Medulla oblongata (tissue), 1 donor: ENCODE measurements around the gene METAP1.
"Not testable (repeated sequence)": the region's sequence is repeated elsewhere in the genome, so short reads cannot be mapped to it uniquely, and the experiment has no call there.

ENCODE experiments used
- DNase-seq: peaks from one replicate; pipeline ENCODE4 v3.0.0-alpha.2; 2015; ENCODE audit errors: extremely low spot score

The METAP1 gene

GRCh38 chr4:98997166-98997565 is 1.6 kb downstream of the METAP1 start:
- no peak for DNase-seq

DNA sequence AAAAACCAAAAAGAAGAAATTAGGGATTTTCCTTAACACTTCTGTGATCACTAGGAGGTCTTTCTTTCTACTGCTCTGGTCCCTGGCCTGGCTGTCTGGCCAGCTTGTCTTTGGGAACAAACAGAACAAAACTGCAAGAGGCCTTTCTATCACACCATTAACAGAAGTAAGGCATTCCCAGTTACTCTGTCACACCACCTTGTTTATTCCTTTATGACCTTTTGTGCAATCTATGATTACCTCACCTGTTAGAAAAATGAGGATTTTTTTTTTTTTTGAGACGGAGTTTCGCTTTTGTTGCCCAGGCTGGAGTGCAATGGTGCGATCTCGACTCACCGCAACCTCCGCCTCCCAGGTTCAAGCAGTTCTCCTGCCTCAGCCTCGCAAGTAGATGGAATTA is 3.0 kb downstream of the METAP1 start:
- no peak for DNase-seq

DNA sequence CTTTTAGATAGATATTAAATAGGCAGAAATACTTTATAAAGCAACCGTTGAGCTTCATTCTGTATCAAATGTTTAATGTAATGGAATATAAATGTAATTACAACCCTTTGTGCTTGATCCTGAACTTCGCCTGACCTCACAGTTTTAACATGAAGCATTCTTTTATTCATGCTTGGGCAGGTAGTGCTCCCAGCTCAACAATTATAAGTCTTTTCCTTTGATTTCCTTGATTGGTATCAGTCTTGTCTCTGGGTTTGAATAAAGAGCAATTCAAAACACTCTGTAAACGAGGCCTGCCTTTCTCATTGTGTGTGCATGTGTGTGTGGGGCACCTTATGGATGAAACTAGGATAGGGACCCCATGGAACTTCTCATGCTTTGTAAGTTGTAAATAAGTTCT is 6.8 kb downstream of the METAP1 start:
- no peak for DNase-seq

DNA sequence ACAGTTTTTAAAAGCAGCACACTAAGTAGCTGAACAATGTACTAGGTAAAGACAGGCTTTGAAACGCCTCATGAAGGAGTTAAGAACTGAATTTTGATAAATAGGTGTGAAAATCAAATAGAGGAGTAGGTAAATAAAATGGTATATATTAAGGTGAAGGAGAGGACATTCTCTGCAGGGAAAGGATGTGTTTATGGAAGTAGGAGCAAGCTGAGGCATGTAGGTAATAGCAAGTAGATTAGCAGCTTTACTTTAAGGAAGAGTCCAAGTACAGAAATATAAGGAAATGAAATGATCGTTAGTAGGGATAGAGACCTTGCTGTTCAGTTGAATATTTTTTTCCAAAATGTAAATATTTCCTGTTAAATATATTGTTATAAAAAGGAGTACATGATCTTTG is 12.5 kb downstream of the METAP1 start:
- DNase-seq: no peak

DNA sequence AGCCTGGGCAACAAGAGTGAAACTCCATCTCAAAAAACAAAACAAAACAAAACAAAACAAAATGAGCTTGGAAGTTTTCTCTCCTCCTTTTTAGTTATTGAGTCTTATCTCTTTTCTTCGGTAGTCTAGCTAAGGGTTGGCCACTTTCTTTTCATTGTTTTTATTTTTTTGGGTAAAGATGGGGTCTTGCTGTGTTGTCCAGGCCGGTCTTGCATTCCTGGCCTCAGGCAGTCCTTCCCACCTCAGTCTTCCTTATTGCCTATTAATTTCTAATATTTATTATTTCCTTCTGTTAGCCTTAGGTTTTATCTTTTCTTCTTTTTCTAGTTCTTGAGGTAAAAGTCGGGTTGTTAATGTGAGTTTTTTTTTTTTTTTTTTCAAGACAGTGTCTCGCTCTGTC is 16.4 kb downstream of the METAP1 start:
- no peak for DNase-seq

- no peak for DNase-seq
These were observed 17.9 kb downstream of the METAP1 start for GRCh38 chr4:99013402-99013843.

DNA sequence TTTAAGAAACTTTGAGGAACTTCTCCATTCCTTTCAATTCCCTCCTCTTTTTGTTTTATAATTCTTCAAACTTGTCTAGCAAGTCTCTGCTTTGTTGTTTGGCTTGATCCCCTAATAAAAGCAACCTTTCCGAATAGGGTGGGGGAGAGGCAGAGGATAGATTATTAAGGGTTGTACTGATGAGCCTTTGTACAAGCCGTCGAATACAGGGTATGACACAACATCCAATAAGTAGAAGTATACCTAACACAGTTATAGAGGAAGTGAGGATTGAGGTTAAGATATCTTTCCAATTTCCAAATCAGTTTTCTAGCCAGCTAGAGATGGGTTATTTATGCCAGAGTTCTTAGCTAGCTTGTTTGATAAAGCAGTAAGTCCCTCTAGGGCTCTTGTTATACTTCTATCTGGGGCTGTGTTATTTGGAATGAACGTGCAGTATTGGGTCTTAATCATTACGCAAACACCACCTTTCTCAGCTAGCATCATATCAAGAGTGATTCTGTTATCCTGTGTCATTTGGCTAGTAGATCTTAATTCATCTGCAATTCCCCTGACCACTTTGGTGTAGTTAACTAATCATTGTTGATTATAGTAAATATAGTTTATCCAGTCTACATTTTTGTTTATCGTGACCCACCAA is 18.5 kb downstream of the METAP1 start:
- DNase-seq: no peak

DNA sequence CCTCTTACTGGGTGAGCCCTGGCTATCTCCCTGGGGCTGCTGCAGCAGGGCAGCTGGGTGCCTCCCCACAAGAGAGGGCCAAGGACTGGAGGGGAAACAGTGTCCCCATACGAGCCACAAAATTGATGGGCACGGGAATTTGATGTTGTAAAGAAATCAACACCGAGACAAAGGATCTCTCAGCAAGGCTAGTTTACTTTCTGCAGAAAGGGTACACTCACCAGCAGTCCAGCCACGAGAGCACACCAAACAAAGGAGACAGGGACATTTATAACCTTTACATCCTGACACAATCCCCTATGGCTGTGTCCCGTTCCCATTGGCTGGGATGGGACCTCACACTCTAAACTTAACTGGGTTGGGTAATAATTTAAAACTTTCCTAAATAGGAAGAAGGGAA is 25.9 kb downstream of the METAP1 start:
- no peak for DNase-seq

GRCh38 chr4:99022566-99022965 is 27.0 kb downstream of the METAP1 start:
- no peak for DNase-seq

DNA sequence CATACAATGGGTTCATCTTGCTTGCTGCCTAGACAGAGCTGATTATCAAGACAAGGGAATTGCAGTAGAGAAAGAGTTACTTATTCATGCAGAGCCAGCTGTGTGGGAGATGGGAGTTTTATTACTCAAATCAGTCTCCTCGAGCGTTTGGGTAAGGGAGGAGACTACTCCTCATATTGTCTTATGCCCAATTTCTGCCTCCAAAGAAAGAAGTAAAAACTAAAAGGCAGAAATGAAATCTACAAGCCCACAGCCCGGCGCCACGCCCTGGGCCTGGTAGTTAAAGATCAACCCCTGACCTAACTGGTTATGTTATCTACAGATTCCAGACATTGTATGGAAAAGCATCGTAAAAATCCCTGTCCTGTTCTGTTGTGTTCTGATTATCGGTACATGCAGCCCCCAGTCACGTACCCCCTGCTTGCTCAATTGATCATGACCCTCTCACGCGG is 28.3 kb downstream of the METAP1 start:
- DNase-seq: not testable (repeated sequence)

DNA sequence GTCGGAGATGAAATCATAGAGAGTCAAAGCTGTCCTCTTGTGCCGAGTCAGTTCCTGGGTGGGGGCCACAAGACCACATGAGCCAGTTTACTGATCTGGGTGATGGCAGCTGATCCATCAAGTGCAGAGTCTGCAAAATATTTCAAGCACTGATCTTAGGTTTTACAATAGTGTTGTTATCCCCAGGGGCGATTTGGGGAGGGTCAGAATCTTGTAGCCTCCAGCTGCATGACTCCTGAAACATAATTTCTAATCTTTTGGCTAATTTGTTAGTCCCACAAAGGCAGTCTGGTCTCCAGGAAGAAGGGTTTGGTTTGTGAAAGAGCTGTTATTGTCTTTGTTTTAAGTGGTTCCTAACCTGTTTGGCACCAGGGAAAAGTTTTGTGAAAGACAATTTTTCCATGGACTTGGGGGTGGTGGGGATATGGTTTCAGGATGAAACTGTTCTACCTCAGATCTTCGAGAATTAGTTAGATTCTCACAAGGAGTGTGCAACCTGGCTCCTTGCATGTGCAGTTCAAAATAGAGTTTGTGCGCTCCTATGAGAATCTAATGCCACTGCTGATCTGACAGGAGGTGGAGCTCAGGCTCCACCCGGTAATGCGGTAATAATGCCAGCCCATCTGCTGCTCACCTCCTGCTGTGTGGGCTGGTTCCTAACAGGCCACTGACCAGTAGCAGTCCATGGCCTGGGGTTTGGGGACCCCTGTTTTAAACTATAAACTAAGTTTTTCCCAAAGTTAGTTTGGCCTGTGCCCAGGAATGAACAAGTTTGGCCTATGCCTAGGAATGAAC is 29.2 kb downstream of the METAP1 start:
- DNase-seq: no peak

DNA sequence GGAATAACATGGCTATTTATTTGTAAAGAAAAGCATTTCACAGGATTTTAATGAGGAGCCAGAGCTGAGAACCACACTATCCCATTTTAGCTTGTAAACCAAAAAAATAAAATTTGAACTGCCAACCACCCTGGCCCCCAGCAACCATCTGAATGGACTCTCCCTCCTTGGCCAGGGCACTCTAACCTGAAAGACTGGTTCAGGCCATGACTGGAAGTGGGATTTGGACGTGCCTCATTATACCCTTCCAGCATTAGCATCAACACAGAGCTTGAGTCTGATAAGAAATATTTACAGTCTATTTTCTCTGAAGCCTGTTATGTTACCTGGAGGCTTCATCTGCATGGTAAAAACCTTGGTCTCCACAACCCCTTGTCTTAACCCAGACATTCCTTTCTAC is 30.0 kb downstream of the METAP1 start:
- no peak for DNase-seq

DNA sequence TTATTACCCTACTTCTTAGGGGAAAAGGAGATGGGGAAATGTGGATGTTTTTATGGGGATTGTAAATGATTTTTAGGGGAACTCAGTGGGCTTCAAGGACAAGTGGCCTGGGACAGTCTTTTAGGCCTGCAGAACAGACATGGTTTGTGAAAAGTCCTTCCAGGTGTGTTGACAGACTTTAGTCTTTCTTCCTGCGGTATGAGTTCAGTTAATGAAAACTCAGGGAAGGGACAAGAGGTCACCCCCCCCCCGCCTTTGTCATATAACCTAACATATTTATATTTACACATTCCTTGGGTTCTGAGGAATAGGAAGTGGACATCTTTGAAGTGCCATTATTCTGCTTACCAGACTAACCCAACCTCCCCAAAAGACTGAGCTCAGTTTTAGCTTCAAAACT is 31.8 kb downstream of the METAP1 start:
- DNase-seq: no peak

- DNase-seq: no peak
These were observed 32.7 kb downstream of the METAP1 start for GRCh38 chr4:99028187-99028586.

DNA sequence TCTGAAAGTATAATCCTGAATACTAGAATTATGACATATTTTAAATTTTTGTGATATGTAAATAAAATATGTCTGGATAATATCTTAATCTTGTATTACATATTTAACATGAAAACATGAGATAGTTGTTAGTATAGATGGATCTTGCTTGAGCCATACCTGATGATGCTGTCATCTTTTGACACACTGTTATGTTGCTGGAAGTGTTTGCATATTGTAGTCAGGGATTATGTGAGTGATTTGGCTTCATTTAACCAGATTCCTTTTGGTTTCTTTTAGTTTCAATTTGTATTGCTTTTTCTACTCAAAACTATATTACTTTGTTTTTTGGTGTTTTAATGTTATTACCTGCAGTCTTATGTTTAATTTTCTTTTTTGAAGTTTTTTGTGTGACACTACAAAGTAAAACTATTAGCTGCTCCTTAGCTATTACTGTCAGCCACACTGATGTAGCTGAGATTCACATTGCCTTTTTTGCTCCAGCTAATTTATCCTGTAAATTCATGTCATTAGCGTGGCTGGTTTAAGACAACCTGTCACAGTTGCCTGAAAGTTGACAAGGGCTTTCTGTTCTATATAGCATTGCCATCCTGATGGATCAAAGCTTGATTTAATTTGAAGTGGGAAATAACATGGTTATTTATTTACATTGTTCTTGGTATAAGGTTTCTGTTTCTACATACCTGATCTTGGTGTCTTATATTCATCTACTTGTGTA is 33.7 kb downstream of the METAP1 start:
- DNase-seq: no peak

GRCh38 chr4:99029852-99030251 is 34.3 kb downstream of the METAP1 start:
- DNase-seq: no peak

GRCh38 chr4:99033956-99034355 is 38.4 kb downstream of the METAP1 start:
- no peak for DNase-seq

DNA sequence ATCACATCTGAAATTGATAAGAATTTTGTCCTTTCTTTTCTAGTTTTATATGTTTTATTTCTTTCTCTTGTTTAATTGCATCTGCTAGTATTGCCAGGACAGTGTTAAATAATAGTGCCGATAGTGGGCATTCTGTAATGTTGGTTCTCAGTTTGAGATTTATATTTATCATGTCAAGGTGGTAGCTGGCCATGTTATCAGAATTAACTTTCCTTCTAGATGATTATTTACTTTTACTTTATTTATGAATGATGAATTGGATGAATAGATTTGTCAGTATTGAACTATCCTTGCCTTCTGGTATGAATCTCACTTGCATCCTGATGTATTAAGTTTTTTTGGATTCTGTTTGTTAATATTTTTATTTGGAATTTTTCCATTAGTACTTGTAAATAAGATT is 42.7 kb downstream of the METAP1 start:
- no peak for DNase-seq

GRCh38 chr4:99043346-99043745 is 47.8 kb downstream of the METAP1 start:
- no peak for DNase-seq

DNA sequence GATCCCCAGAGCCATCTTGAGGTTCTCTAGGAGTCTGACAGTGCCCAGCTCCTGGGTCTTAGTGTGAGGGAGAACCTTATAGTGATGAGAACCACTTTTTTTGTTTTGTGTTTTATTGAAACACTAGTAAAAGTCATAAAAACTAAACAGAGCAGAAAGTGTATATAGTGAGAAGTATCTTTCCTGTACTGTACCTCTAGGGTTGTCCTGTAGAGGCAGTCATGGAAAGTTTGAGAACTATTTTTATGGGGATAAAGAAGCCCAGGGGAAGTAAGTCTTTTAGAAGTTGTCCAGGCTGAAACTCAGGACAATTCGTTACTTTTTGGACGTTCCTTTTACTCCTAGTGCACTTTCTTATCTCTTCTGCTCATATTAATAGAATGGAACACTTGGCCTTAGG is 52.2 kb downstream of the METAP1 start:
- DNase-seq: no peak

GRCh38 chr4:99052902-99053301 is 57.4 kb downstream of the METAP1 start:
- DNase-seq: no peak

DNA sequence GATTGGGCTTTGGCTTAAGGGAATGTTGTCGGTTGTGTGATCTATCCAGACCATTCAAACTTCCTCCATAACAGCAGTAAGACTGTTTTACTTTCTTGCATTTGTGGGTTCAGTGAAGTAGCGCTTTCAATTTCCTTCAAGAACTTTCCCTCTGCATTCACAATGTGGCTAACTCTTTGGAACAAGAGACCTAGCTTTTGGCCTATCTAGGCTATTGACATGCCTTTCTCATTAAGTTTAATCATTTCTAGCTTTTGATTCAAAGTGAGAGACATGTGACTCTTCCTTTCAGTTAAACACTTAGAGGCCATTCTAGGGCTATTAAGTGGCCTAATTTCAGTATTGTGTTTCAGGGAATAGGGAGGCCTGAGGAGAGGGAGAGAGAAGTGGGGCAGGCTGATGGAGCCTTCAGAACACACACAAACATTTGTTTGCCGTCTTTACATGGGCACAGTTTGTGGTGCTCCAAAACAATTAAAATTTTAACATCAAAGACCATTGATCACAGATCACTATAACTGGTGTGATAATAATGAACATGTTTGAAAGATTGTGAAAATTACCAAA is 59.0 kb downstream of the METAP1 start:
- no peak for DNase-seq
